22Rv1 (cell line): ENCODE results near the gene TBC1D32.

Experiments
- H3K27ac ChIP-seq: fragments of 450-650 bp; 2 replicates; pipeline ENCODE4 v1.5.1; 2017
- CTCF ChIP-seq: fragments of 450-650 bp; IDR thresholded peaks from 2 replicates; pipeline ENCODE4 v1.5.1; 2017; ENCODE audit warnings: mild to moderate bottlenecking
- ZFX ChIP-seq: fragments of 450-650 bp; IDR thresholded peaks from 2 replicates; pipeline ENCODE4 v1.6.1; 2017; ENCODE audit warnings: antibody characterized with exemption, borderline replicate concordance

Gene TBC1D32

GRCh38 chr6:121158891-121159290 lies 175.4 kb downstream of the TBC1D32 start:
- H3K27ac ChIP-seq, result no peak overlapping the region
- no peak for TF ChIP-seq CTCF
- no peak for TF ChIP-seq ZFX

DNA sequence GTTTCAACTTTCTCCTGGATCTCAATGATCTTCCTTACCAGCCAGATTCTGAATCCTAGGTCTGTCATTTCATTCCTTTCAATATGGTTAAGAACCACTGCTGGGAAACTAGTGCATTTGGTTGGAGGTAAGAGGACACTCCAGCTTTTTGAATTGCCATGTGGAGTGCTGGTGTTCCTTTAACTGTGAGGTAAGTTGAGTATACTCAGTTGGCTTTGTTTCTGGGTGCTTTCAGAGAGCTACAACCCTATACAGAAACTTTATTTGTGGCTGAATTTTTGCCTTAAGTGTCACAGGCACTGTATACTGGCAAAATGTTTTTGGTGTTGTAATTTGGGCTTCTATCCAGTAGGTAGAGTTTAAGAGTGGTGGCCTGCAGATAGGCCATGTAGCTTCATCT lies 175.8 kb downstream of the TBC1D32 start:
- no peak overlapping the region for H3K27ac ChIP-seq
- no peak for TF ChIP-seq CTCF
- no peak for TF ChIP-seq ZFX

DNA sequence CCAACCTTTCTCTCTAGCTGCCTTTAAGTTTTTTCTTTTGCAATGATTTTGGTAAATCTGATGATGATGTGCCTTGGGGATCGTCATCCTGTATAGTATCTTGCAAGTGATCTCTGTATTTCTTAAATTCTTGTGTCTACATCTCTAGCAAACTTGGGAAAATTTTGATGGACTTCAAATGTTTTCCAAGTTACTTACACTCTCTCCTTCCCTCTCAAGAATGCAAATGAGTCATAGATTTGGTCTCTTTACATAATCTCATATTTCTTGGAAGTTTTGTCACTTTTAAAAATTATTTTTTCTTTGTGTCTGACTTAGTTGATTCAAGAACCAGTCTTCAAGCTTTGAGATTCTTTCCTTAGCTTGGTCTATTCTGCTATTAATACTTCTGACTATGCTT lies 176.4 kb downstream of the TBC1D32 start:
- TF ChIP-seq CTCF, result no peak
- H3K27ac ChIP-seq, result no peak overlapping the region

DNA sequence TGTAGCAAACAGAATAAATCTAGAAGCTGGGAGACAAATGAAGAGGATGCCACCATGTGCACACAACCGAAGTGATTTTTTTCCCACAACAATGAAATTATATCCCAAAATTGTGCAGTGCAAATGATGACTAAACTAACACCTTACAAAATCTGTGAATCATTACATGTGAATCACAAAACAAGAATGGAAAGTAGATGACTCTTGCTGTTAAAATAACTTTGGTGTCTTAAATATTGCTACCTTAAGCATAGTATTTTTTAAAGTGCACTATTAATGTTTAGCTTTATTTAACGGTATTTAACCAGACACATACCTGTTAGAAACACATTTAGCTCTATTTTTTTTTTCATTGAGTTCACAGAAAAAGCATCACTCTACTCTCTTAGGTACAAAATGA lies 190.8 kb downstream of the TBC1D32 start:
- TF ChIP-seq ZFX (no peak), CTCF (no peak)
- no peak overlapping the region for H3K27ac ChIP-seq

- no peak overlapping the region for H3K27ac ChIP-seq
- no peak for TF ChIP-seq ZFX
- TF ChIP-seq CTCF, result no peak
Measured at GRCh38 chr6:121142093-121142492, 192.2 kb downstream of the TBC1D32 start.

GRCh38 chr6:121135425-121135824 lies 198.9 kb downstream of the TBC1D32 start:
- H3K27ac ChIP-seq, result no peak overlapping the region
- TF ChIP-seq ZFX, result no peak
- no peak for TF ChIP-seq CTCF

DNA sequence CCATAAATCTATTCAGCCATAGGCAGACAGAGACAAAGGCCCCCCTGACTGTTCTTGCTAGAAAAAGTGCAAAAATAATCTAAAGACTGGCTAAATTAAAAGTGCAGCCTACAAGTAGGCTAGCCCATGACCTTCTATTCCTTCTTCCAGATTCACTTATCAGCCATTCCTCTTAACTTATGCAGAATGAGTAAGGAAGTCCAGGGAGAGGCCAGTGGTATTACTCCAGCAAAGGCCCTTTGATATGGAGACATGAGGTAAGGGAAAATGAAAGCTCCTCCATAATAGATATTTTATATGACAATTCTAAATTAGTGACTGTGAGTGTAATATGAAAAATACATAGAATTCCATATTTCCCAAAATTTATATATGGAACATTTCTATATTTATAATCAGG lies 199.4 kb downstream of the TBC1D32 start:
- TF ChIP-seq CTCF (no peak), ZFX (no peak)
- H3K27ac ChIP-seq, result no peak overlapping the region
